OCI-LY1 (cell line): ENCODE results near the gene MAB21L4.

Source experiments
- CTCF ChIP-seq: fragments of 200-600 bp; sonication (generic), shearing (Covaris generic); IDR thresholded peaks from 2 replicates; pipeline ENCODE4 v1.5.1; 2017; ENCODE audit warnings: mild to moderate bottlenecking, antibody characterized with exemption, low read length, moderate library complexity, mixed read lengths
- EZH2 ChIP-seq: fragments of 200-600 bp; sonication (generic), shearing (Covaris generic); IDR thresholded peaks from 2 replicates; pipeline ENCODE4 v1.8.0; 2017; ENCODE audit warnings: borderline replicate concordance, mixed run types, mild to moderate bottlenecking, antibody characterized with exemption, low read length, moderate library complexity, mixed read lengths

- TF ChIP-seq CTCF (no peak), EZH2 (no peak)
These were observed 6.1 kb upstream of the MAB21L4 start for GRCh38 chr2:240901986-240902614.
